HCT116 (cell line): ENCODE results near the gene HOXD9.

Source experiments
- CEBPB ChIP-seq: IDR thresholded peaks from 2 replicates; pipeline ENCODE4 v1.6.1; 2012; ENCODE audit warnings: low read depth
- CTCF ChIP-seq, 3 experiments: fragments of 200-600 bp in 1 of 3; sonication (generic) in 1 of 3; IDR thresholded peaks in 2 of 3; conservative IDR thresholded peaks in 1 of 3; 2 replicates each; pipeline ENCODE4 v1.5.1; 2012 to 2017; ENCODE audit warnings: low read depth in 2 of 3, low read length in 2 of 3, antibody characterized with exemption in 1 of 3, borderline replicate concordance in 1 of 3, control low read depth in 1 of 3, mild to moderate bottlenecking in 1 of 3, mixed read lengths in 1 of 3, mixed run types in 1 of 3, moderate library complexity in 1 of 3; ENCODE audit not compliant: insufficient read depth in 1 of 3
- ELF1 ChIP-seq: IDR thresholded peaks from 2 replicates; pipeline ENCODE4 v1.6.1; 2012; ENCODE audit warnings: low read depth, borderline replicate concordance
- EZH2 ChIP-seq: fragments of 200-600 bp; sonication (generic); IDR thresholded peaks from 2 replicates; pipeline ENCODE4 v1.6.1; 2017; ENCODE audit warnings: antibody characterized with exemption, mixed run types
- EZH2phosphoT487 ChIP-seq: fragments of 200-600 bp; IDR thresholded peaks from 2 replicates; pipeline ENCODE4 v1.6.1; 2018; ENCODE audit warnings: antibody characterized with exemption, borderline replicate concordance
- FOSL1 ChIP-seq: IDR thresholded peaks from 2 replicates; pipeline ENCODE4 v1.6.1; 2012; ENCODE audit warnings: low read depth
- JUND ChIP-seq: IDR thresholded peaks from 2 replicates; pipeline ENCODE4 v1.6.1; 2012
- MAX ChIP-seq: IDR thresholded peaks from 2 replicates; pipeline ENCODE4 v1.6.1; 2012
- POLR2A ChIP-seq: IDR thresholded peaks from 2 replicates; pipeline ENCODE4 v1.7.0; 2011; ENCODE audit warnings: borderline replicate concordance; ENCODE audit not compliant: insufficient read depth, insufficient read length; ENCODE audit errors: extremely low read depth
- SIN3A ChIP-seq: IDR thresholded peaks from 2 replicates; pipeline ENCODE4 v1.6.1; 2012; ENCODE audit warnings: low read depth
- SP1 ChIP-seq: IDR thresholded peaks from 2 replicates; pipeline ENCODE4 v1.6.1; 2012; ENCODE audit warnings: low read depth
- SRF ChIP-seq: IDR thresholded peaks from 2 replicates; pipeline ENCODE4 v1.6.1; 2012; ENCODE audit warnings: low read depth

- TF ChIP-seq POLR2A (no peak), EZH2 (no peak), EZH2phosphoT487 (no peak), CTCF (IDR thresholded peaks at IDR 0.05 in 2 of 3, conservative IDR thresholded peaks at IDR 0.05 in 1 of 3; ENCODE audit: borderline replicate concordance in 1 of 3, insufficient read depth in 1 of 3, low read depth in 2 of 3, low read length in 2 of 3) (no peak), SRF (no peak), CEBPB (no peak), FOSL1 (no peak), JUND (no peak), ELF1 (no peak), MAX (no peak), SP1 (no peak), SIN3A (no peak)
Measured at GRCh38 chr2:176137252-176137580, 14.7 kb downstream of the HOXD9 start.
